ENCODE measurements around the gene SLC30A2.

DNA sequence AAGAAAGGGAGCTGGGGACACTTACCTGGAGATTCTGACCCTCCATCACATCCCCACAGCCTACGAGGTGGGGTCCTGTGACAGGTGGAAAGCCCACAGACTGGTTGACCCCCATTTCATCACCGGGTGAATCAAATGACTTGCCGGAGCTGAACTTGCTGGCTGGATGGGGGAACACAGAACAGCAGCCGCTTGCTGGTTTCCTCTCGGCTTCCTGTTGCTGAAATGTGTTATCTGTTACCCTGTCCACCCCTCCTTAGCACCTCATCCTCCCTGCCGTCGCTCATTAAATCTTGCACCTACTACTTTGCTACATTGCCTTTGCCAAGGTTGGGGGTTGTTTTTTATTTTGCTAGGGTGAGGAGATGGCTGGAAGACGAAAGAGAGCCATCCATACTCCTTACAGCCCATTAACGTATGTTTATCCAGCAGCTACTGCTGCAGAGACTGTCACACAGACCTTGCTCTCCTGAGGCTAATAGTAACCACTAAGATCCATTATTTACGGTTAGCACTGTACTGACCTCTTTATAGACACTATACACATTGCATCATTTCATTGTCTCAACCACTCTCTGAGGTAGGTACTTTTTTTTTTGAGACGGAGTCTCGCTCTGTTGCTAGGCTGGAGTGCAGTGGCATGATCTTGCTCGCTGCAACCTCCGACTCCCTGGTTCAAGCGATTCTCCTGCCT lies 55.1 kb downstream of the SLC30A2 start:
- TF ChIP-seq REPIN1 (tag by site-specific recombination; IDR thresholded peaks at IDR 0.05; ENCODE audit: low read depth) (no peak), ZNF670 (tag by site-specific recombination; IDR thresholded peaks at IDR 0.05; ENCODE audit: low read depth) (no peak), ZNF785 (tag by site-specific recombination; IDR thresholded peaks at IDR 0.05) (no peak), MZF1 (tag by site-specific recombination; IDR thresholded peaks at IDR 0.05; ENCODE audit: borderline replicate concordance) (no peak), ZNF350 (tag by site-specific recombination; IDR thresholded peaks at IDR 0.05) (no peak), ZNF202 (tag by site-specific recombination; IDR thresholded peaks at IDR 0.05; ENCODE audit: borderline replicate concordance) (no peak), TCF7L2 (IDR thresholded peaks at IDR 0.05; ENCODE audit: borderline replicate concordance, low read depth, low read length) (no peak)
- TF ChIP-seq, protein P1, sequence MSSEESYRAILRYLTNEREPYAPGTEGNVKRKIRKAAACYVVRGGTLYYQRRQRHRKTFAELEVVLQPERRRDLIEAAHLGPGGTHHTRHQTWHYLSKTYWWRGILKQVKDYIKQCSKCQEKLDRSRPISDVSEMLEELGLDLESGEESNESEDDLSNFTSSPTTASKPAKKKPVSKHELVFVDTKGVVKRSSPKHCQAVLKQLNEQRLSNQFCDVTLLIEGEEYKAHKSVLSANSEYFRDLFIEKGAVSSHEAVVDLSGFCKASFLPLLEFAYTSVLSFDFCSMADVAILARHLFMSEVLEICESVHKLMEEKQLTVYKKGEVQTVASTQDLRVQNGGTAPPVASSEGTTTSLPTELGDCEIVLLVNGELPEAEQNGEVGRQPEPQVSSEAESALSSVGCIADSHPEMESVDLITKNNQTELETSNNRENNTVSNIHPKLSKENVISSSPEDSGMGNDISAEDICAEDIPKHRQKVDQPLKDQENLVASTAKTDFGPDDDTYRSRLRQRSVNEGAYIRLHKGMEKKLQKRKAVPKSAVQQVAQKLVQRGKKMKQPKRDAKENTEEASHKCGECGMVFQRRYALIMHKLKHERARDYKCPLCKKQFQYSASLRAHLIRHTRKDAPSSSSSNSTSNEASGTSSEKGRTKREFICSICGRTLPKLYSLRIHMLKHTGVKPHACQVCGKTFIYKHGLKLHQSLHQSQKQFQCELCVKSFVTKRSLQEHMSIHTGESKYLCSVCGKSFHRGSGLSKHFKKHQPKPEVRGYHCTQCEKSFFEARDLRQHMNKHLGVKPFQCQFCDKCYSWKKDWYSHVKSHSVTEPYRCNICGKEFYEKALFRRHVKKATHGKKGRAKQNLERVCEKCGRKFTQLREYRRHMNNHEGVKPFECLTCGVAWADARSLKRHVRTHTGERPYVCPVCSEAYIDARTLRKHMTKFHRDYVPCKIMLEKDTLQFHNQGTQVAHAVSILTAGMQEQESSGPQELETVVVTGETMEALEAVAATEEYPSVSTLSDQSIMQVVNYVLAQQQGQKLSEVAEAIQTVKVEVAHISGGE (tag by site-specific recombination; conservative IDR thresholded peaks at IDR 0.05; ENCODE audit: low read depth) = no peak
- TF ChIP-seq, protein P2, sequence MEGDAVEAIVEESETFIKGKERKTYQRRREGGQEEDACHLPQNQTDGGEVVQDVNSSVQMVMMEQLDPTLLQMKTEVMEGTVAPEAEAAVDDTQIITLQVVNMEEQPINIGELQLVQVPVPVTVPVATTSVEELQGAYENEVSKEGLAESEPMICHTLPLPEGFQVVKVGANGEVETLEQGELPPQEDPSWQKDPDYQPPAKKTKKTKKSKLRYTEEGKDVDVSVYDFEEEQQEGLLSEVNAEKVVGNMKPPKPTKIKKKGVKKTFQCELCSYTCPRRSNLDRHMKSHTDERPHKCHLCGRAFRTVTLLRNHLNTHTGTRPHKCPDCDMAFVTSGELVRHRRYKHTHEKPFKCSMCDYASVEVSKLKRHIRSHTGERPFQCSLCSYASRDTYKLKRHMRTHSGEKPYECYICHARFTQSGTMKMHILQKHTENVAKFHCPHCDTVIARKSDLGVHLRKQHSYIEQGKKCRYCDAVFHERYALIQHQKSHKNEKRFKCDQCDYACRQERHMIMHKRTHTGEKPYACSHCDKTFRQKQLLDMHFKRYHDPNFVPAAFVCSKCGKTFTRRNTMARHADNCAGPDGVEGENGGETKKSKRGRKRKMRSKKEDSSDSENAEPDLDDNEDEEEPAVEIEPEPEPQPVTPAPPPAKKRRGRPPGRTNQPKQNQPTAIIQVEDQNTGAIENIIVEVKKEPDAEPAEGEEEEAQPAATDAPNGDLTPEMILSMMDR (tag by site-specific recombination; IDR thresholded peaks at IDR 0.05) = no peak
- TF ChIP-seq, protein P3, sequence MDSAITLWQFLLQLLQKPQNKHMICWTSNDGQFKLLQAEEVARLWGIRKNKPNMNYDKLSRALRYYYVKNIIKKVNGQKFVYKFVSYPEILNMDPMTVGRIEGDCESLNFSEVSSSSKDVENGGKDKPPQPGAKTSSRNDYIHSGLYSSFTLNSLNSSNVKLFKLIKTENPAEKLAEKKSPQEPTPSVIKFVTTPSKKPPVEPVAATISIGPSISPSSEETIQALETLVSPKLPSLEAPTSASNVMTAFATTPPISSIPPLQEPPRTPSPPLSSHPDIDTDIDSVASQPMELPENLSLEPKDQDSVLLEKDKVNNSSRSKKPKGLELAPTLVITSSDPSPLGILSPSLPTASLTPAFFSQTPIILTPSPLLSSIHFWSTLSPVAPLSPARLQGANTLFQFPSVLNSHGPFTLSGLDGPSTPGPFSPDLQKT (IDR thresholded peaks at IDR 0.05; ENCODE audit: borderline replicate concordance, low read depth, low read length) = no peak
